ENCODE results near the gene SULF2.
"Not testable (repeated sequence)": the region's sequence is repeated elsewhere in the genome, so short reads cannot be mapped to it uniquely, and the experiment has no call there.

The SULF2 gene

DNA sequence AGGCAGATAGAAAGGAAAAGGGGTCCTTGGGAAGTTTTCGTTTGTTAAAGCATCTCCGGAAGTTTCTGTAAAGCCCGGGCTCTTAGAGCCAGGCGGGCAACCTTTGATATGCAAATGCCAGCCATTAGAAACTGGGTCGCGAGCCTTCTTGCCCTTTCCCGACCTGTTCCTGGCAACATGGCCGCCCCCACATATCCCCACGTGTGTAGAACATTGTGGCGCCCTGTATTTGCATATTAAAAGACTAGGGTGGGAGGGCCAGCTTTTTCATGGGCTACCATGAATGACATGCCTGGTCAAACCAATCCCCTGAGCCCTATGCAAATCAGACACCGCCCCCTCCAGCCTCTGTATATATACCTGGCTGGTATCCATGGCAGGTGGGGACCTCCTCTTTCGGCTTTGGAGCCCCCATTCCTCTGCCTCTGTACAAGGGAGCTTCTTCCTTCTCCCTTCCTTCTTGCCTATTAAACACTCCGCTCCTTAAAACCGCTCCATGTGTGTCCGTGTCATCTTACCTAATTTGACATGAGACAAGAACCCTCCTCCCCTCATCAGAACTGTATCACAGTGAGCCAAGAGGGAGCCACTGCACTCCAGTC lies 19.0 kb upstream of the SULF2 start:
- DNase-seq: not testable (repeated sequence)

DNA sequence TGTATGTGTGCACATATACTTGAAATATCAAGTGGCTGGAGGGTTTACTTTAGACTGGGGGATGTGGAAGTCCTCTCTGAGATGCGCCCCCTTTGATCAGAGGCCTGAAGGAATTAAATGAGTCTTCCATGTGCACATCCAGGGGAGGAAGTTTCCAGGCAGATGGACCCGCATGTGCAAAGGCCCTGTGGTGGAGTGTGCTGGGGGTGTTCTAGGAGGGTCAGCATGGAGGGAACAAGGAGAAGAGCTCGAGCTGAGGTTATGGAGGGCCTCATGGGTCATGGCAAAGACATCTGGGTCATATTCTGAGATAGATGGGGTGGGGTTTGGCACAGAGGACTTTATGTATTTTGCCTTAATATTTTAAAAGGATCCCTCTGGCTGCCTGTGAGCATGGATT lies 17.7 kb upstream of the SULF2 start:
- DNase-seq: no peak

DNA sequence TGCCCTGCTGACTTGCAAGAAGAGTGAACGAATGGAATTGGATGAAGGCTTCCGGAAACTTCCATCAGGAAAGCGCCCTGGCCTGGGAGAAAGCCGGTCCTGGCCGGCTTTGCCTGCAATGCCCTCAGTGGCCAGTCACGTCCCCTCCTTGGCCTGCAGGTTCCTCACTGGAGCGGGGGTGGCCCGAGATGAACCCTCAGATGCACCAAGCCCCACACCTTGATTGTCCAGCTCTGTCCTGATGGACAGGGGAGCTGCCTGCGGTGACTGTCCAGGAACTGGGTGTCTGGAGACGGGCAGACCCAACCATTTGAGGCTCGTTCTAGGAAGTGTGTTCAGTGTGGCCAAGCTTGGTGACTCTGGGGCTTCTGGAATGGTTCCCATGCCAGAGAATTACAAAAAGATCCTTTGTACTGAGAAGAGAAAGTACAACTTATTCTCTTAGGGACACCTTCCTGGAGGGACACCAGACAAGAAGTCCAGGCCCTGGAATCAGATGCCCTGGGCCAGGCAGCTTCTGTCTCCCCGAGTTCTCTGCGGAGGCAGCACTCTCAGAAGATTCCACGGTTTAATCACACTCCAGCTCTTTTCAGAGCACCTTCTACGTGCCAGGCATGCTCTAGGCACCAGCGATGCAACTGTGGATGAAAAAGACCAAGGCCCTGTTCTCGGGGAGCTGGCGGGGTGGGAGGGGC lies 17.1 kb upstream of the SULF2 start:
- DNase-seq: no peak

DNA sequence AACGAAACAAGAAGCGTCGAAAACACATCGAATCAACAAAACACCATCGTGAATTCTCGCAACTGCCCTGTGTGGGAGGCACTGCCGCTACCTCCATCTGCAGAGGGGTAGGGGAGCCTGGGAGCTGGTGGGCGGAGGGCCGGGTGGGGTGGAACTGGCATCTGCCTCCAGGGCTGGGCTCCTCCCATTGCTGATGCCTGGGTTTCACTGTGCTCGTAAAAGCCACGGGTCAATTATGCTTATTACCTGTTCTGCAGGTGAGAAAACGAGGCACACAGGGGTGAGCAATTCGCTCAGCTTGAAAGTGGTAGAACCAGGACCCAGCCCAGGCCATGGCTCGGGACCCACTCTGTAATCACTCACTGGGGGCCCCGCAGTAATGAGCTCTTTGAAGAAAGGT lies 16.5 kb upstream of the SULF2 start:
- no peak for DNase-seq

DNA sequence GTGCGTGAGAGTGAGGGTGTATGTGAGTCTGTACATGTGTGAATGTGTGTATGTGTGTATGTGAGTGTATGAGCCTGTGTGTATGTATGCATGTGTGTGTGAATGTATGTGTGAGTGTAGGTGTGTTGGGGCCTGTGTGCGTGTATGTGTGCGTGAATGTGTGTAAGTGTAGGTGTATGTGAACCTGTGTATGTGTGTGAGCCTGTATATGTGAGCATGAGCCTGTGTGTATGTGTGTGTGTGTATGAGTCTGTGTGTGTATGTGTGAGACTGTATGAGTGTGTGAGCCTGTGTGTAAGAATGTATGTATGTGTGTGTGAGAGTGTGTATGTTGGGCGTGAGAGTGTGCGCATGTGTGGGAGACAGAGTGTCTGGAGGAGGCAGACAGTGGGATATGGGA lies 15.8 kb upstream of the SULF2 start:
- no peak for DNase-seq

DNA sequence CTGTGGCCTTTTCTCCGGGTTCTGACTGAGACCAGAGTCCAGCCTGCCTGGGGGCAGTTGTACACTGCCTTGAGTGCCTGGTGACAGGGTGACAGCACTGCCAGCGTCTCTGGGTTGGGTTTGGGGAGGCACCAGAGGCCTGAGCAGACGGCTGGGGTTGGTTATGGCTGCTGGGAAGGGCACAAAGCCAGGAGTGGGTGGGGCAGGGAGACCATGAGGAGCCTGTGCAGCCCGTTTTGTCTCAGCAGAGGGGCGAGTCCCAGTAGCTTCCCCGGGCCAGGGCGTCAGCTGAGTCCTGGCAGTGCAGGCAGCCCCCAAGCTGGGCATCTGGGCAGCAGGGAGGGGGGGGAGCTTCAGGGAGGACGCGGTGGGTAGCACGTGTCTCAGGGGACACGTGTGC lies 15.3 kb upstream of the SULF2 start:
- DNase-seq: no peak

DNA sequence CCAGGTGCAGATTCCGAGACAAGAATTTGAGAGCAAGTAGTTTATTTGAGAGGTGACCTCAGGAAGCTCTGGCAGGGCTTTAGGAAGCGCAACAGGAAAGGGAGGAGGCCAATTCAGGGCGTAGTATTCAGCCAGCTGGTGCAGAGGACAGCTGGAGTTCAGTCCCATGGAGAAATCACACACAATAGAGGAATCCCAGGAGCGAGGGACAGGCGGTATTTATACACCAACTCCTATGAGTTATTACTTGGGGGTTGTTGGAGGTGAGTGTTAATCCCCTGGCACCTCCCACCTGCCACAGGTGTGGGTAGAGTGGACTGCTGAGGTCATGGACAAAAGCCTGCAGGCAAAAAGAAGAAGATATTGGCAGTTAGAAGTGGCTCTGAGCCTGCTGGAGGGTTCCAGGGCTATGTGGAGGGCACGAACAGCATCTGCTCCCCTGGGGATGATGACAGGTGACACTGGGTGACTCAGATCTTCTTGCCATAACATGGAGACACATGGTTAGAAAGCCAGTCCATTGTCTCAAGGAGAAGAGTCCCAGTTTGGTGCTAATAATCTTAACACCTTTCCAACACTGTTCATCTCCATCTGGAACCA lies 13.9 kb upstream of the SULF2 start:
- no peak for DNase-seq

DNA sequence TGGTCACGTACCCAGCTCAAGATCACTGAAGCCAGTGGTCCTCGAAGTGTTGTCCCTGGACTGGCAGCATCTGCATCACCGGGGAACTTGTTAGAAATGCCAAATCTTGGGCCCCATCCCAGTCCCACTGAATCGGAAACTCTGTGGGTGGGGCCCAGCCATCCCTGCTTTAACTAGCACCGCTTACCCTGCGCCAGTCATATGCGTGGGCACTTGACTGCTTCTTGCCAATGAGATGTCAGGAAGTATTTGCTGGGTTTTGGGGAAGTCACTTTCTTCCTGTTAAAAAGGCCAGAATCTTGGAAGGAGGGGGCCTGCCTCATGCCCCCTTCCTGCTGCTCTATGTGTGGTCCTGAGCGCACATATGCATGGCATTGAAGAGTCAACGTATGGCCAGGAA lies 11.7 kb upstream of the SULF2 start:
- no peak for DNase-seq

DNA sequence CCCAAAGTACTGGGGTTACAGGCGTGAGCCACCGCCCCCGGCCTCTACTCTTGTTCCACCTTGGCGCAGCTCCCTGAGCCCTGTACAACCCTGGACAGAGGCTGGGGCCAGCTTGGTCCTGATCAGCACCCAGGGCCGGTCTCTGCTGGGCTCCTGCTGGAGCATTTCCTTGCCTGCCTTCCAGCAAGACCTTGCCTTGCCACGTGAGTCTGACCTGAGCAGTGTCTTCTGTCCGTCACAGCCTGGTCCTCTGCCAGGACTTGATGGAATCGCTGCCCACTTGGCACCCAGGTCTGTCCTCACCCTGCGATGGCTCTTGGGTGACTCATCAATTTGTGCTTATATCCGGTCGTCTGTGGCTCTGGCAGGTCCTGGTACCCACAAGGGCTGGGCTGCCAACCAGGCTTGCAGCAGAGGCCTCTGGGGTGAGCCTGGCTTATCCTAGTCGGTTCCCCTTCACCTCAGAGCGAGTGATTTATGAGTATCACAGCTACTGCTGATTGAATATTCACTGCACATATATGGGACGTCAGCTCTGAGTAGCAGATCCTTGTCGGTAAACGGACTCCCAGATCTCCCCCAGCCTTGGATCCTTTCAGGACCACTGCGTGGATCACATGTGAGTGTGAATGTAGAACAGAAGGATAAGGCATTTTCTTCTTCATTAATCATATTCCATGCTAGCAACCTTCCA lies 10.1 kb upstream of the SULF2 start:
- DNase-seq: no peak

DNA sequence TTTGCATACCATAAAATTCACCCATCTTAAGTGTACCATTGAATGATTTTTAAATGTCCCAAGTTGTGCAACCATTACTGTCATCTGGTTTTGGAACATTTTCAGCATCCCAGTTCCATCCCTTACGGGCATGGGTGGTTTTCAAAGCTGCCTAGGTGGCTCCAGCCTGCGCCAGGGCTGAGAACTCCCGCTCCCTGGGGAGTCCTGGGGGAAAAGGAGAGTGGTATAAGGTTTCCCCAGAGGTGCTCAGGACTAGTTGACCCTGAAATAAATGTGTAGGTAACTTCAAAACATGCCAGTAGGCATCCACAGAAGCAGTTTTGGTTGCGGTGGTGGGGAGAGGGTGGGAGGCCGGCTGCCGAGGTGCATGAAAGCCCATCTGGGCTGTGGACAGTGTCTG lies 9.0 kb upstream of the SULF2 start:
- not testable (repeated sequence) for DNase-seq

DNA sequence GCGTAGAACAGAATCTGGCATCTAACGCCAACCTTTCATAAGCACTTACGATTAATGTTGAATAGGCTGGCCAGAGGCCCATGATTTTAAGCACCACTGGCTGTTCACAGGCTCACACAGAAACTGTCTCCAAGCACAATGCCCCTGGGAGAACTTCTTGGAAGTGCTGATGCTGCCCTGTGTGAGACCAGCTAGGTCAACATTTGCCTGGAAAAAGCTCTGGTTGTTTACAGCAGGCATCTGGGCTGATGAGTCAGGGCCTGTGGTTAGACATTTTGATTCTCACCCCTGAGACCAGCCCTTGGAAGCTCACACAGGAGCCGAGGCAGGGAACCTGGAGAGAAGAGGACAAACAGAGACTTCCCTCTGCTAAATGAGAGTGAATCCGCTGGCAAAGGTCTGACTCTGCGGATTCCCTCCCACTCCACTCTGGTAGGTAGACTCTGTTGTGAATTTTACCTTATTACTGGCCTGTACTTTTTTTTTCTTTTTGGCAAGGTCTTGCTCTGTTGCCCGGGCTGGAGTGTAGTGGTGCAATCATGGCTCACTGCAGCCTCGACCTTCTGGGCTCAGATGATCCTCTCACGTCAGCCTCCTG lies 6.8 kb upstream of the SULF2 start:
- DNase-seq: no peak

DNA sequence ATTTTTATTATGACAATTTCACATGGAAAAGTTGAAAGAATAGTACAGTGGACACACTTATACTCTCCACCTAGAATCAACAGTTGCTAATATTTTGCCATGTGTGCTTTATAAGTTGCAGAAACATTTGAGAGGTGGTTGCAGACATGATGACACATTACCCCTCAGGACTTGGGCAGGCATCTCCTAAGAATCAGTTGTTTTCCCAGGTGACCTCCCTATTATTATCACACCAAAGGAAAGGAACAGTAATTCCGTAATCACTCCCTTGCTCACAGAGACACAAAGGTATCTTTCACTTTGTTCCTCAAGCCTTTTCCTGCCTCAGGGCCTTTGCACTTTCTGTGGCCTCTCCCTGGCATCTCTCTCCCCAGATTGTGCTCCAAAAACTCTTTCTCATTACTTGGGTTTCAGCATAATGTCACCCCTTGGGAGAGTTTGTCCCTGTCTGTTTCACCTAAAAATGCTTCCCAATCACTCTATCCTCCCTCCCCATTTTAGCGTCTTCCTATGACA lies 5.9 kb upstream of the SULF2 start:
- no peak for DNase-seq

DNA sequence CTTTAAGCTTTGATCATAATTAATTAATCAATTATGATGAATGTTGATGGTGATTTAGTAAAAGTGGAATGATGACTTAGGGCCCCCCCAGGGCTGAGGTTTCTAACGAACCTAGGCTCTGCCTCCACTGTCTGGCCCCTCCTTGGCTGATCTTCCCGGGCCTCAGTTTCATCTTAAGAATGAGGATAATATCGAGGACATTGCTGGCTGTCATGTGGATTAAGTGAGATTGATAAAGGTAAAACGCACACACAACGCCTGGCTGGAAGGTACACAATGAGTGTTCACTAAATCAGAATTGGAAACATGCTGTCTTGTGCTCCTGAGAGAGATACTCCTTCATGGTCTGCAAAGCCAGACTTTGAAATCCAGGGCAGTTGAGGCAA lies 5.3 kb upstream of the SULF2 start:
- no peak for DNase-seq

DNA sequence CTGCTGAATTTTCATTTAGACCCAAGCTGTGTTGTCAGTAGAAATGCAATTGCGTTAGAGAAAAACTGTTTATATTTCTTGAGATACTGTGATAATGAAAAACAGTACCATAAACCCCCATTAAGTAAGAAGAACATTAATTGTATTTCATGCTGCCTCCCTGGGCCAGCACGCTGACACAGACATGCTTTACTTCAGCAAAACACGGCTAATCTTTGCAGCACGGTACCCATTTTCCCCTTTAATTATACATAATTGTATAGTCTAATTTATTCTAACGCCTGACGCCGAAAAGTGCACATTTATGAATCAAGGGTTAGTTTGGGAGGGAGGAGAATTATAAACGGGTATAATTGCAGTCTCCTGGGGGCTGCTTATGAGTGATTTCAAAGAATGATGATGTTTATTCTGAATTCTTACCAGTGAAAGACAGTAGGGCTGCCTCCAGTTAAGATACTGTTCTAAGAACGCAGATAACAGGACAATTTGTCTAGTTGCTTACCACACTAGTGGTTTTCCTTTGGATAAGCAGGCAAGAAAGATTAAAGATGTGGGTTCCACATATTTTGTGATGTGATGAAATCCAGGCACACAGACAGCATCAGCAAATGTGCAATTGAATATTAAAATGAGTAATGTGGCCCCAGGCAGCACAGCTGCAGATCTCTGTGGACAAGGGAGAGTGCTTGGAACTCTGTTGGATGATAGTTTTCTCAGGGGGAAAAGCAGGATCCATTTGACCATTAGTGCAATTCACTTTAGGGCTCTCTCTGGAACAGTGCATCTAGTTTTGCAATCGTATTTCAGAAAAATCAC lies 4.7 kb upstream of the SULF2 start:
- no peak for DNase-seq

DNA sequence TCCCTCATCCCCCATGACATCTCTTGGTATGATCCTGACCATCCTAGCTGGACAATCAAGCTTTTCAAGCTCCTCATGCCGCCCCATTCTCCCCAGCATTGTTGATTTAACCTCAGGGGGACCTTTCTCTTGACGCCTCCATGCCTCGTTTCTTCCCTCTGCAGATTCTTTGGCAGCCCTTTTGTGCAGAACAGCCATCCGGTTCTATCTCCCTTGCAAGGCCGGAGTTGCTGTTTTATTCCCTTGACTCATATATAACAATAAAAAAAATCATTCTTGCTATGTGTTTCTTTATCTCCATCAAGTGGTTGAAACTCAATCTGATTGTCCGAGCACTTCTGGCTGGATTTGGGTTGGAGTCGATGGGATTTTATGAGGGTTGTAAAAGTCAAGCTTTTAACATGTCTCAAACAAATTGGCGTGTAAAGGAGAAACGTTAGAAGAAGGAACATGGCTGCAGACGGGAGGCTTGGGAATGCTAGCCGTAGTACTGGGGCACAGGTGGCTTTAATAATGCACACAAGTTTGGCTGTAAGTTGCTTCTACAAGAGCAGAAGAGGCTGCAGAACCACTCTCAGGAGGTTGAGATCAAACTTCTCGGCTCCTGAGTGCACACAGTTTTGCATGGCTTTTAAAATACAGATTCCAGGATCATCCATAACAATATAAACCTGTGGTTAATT lies 3.9 kb upstream of the SULF2 start:
- no peak for DNase-seq

DNA sequence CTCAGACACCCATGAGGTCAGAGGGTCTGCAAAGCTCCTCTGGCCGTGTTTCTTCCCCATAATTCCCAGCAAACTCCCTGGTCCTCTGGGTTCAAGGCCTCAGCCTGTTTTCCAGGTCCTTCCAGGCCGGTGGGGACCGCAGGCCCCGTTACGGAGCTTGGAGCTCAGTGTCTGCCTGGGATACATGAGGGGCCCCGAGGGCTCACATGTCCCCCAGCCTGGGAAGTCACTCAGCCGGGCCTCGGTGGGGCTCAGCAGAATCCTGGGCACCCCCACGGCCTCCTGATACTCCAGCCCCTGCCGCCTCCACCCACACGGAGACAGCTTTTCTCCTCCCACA lies 3.4 kb upstream of the SULF2 start:
- no peak for DNase-seq

DNA sequence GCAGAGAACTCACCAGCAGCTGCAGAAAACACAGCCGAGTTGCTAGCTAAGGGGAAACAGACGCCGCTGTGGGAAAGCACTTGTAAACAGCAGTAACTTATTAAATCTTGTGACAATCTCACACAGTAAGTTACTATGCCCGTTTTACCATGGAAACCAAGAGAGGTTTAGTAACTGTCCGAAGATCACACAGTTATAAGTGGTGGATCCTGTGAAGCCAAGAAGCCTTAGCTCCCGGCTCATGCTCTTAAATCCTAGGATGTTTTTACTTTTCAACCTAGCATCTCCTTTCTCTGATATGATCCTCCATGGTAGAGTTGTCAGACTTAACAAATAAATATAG lies 1.5 kb upstream of the SULF2 start:
- DNase-seq: no peak

DNA sequence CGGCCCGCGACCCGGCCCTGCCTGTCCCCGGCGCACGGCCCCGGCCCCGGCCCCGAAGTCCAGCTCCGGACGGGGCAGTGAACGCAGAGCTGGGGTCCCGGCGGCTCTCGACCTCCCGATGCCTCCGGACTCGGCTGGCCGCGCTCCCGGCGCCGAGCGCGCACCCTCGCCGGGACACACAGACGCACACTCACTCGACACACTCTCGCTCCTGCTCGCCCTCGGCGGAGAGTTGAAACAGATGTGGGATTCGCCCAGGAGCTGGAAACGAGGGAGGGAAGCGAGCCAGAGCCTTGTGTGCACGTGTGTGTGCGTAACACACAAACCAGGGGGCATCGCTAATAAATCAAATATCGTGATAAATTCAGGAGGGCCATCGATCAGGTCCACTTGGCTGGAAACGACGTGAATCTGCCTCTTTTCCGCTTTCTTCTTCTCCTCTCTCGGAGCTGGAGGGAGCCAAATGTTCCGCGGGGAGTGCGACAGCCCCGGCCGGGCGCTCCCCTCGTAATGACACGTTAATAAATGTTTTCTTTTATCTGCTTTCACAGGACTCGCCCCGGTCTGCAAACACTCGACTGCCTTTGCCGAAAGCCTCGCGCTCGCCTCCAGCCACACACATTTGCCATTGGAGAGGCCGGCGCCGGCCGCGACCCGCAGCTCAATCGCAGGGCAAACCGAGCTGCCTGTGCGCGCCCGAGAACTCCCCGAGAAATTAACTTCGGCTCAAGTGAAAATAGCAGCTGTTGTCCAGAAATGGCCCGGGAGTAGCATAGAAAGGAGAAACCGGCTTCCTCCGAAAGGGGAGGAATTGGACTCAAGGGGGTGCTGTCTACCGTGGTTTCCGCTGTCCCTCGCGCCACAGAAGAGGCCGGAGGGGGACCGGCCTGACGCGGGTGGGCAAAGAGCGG lies 828 bp upstream of the SULF2 start:
- no peak for DNase-seq

DNA sequence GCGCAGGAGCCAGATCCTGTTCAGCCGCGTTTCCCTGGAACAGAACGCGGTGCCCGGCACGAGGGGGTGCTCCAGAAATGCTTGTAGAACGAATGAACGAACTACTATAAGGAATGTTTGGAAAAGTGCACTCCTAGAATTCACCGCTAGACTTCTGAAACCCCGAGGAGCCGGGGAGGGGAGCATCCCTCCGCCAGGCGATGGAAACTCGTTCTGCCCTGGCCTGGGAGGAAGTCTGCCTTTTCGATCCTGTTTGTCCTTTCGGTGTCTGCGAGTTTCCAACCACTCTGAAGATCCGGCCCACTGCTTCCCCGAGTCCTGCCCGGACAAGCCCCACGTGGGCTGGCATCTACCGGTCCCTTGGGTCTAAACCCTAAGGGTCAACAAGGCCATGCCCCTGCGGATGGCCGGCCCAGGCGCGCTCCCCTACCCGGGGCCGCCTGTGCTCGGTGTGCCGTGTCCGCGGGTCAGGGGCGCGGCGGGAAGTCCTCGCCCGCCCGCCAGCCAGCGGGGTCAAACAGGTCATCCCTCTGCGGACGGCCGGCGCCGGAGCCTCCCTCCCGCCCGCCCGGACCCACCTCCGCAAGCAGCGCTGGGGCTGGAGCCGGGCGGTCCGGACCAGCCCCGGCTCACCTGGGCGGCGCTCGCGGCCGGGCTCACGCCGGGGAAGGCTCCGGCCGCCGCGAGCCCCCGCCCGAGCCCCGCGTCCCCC lies 526 bp downstream of the SULF2 start:
- no peak for DNase-seq

DNA sequence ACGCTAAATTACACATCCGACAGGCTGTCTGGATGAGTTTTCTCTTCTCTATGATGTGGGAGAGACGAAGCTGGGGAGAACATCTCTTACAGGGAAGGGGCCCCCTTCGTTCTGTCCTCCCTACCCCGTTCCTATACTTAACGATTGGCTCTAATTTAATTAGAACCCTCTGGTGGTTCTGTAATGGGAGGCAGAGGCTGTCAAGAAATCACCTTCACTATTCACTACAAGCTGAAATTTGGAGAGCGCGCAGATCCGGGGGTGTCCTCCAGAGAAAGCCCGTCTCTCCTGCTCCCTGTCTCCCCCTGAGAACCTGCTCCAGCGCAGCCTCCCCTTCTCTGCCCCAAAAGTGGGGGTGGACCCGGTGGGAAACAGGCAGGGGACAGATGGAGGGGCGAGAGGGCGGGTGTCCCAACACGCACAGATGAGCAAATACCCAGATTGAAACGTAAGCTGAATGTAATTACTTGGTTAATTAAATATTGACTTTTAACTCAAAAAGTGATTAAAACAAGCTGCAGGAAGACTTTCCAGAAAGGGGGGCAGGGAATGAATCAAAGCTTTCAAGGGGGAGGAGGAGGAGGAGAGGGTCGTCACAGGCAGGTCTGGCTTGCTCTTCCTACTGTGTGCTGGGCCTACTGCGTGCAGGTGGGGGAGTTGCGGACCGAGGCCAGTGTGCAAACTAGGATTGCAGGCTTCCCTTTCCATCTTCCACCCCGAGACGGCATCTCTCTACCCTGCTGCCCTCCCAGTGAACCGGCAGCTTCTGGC lies 1.3 kb downstream of the SULF2 start:
- no peak for DNase-seq
